ENCODE data around the gene SLC26A6.

SLC26A6 gene

GRCh38 chr3:48660800-48661400, 25.6 kb upstream of the SLC26A6 start:
- no peak for DNase-seq

GRCh38 chr3:48656841-48657281, 21.6 kb upstream of the SLC26A6 start:
- DNase-seq, result peak; percentile 20

GRCh38 chr3:48656061-48656840, 21.0 kb upstream of the SLC26A6 start:
- peak; percentile 80 for DNase-seq

GRCh38 chr3:48655606-48656005, 20.3 kb upstream of the SLC26A6 start:
- peak; percentile 56 for DNase-seq

GRCh38 chr3:48655063-48655462, 19.8 kb upstream of the SLC26A6 start:
- no peak for DNase-seq

GRCh38 chr3:48652923-48653715, 17.9 kb upstream of the SLC26A6 start:
- no peak for DNase-seq

- DNase-seq, result no peak
Observed at GRCh38 chr3:48651771-48652170, 16.5 kb upstream of the SLC26A6 start.

GRCh38 chr3:48650723-48651122, 15.5 kb upstream of the SLC26A6 start:
- DNase-seq, result no peak

GRCh38 chr3:48648188-48648850, 13.1 kb upstream of the SLC26A6 start:
- no peak for DNase-seq

GRCh38 chr3:48647714-48648113, 12.5 kb upstream of the SLC26A6 start:
- DNase-seq, result no peak

GRCh38 chr3:48644898-48645760, 9.9 kb upstream of the SLC26A6 start:
- no peak for DNase-seq

GRCh38 chr3:48642605-48643004, 7.3 kb upstream of the SLC26A6 start:
- no peak for DNase-seq

- no peak for DNase-seq
Observed at GRCh38 chr3:48641396-48641795, 6.1 kb upstream of the SLC26A6 start.

GRCh38 chr3:48639944-48640606, 4.8 kb upstream of the SLC26A6 start:
- no peak for DNase-seq

GRCh38 chr3:48637305-48637704, 2.0 kb upstream of the SLC26A6 start:
- no peak for DNase-seq

- DNase-seq, result no peak
Observed at GRCh38 chr3:48636149-48636655, 941 bp upstream of the SLC26A6 start.

GRCh38 chr3:48634661-48635221, 520 bp downstream of the SLC26A6 start:
- DNase-seq, result peak; percentile 30

GRCh38 chr3:48633743-48634142, 1.5 kb downstream of the SLC26A6 start:
- no peak for DNase-seq

- no peak for DNase-seq
Observed at GRCh38 chr3:48633256-48633655, 2.0 kb downstream of the SLC26A6 start.

GRCh38 chr3:48631516-48632448, 3.5 kb downstream of the SLC26A6 start:
- DNase-seq, result no peak

All from activated CD4-positive, alpha-beta T cell treated with anti-CD3 and anti-CD28 coated beads, Interleukin-2, amount 50 U/mL, for 1 hour (primary cell).